Neural cell (in vitro differentiated cells): Measurements from ENCODE around the gene MEMO1. TPM values are rescaled to one million over a fixed set of nuclear protein-coding genes. Genes with fewer than 3 reads are reported as not detected.

Experiments
- H2AFZ ChIP-seq: fragments of 200-600, 300-800 bp; sonication (generic), shearing (Covaris generic); 2 replicates; pipeline ENCODE4 v1.6.0; 2014; ENCODE audit warnings: low read depth, mild to moderate bottlenecking, antibody characterized with exemption, low read length, moderate library complexity
- H3F3A ChIP-seq: fragments of 200-600 bp; shearing (Covaris generic); 2 replicates; pipeline ENCODE4 v1.6.1; 2016; ENCODE audit warnings: mild to moderate bottlenecking, moderate library complexity, mixed read lengths, antibody characterized with exemption, low read length; ENCODE audit not compliant: insufficient read depth, poor library complexity, severe bottlenecking
- H3K27ac ChIP-seq: fragments of 200-600, 300-800 bp; sonication (generic), shearing (Covaris generic); 2 replicates; pipeline ENCODE4 v1.5.1; 2014; ENCODE audit warnings: mild to moderate bottlenecking, low read length, moderate library complexity
- H3K27me3 ChIP-seq: fragments of 300-800, 200-600 bp; sonication (generic), shearing (Covaris generic); 2 replicates; pipeline ENCODE4 v1.6.0; 2014; ENCODE audit warnings: mild to moderate bottlenecking, low read depth, low read length, moderate library complexity; ENCODE audit not compliant: insufficient read depth
- H3K36me3 ChIP-seq: fragments of 300-800, 200-600 bp; sonication (generic), shearing (Covaris generic); 2 replicates; pipeline ENCODE4 v1.5.1; 2014; ENCODE audit warnings: mild to moderate bottlenecking, antibody characterized with exemption, low read length, moderate library complexity; ENCODE audit not compliant: insufficient read depth
- H3K4me2 ChIP-seq: fragments of 300-800, 200-600 bp; sonication (generic), shearing (Covaris generic); 2 replicates; pipeline ENCODE4 v1.6.0; 2014; ENCODE audit warnings: mild to moderate bottlenecking, low read length
- H3K4me3 ChIP-seq: fragments of 300-800, 200-600 bp; sonication (generic), shearing (Covaris generic); 2 replicates; pipeline ENCODE4 v1.5.1; 2014; ENCODE audit warnings: mild to moderate bottlenecking, low read length, moderate library complexity
- H3K79me2 ChIP-seq: fragments of 200-600 bp; shearing (Covaris generic); replicated peaks from 2 replicates; pipeline ENCODE4 v1.6.0; 2014; ENCODE audit warnings: mild to moderate bottlenecking, low read length, moderate library complexity; ENCODE audit not compliant: insufficient read depth
- H3K9ac ChIP-seq: fragments of 300-800, 200-600 bp; sonication (generic), shearing (Covaris generic); 2 replicates; pipeline ENCODE4 v1.6.1; 2016; ENCODE audit warnings: mild to moderate bottlenecking, low read length, mixed read lengths
- H3K9me2 ChIP-seq: fragments of 200-600 bp; shearing (Covaris generic); 2 replicates; pipeline ENCODE4 v1.6.1; 2016; ENCODE audit warnings: mild to moderate bottlenecking, low read length, mixed read lengths; ENCODE audit not compliant: insufficient read depth
- H3K9me3 ChIP-seq: fragments of 200-600, 300-800 bp; sonication (generic), shearing (Covaris generic); 2 replicates; pipeline ENCODE4 v1.6.1; 2016; ENCODE audit warnings: mild to moderate bottlenecking, mixed run types, low read length, moderate library complexity, mixed read lengths
- H4K20me1 ChIP-seq: fragments of 200-600 bp; shearing (Covaris generic); 2 replicates; pipeline ENCODE4 v1.6.1; 2016; ENCODE audit warnings: mild to moderate bottlenecking, mixed run types; ENCODE audit not compliant: insufficient read depth
- EP300 ChIP-seq: fragments of 450-650 bp; conservative IDR thresholded peaks from 2 replicates; pipeline ENCODE4 v1.6.1; 2014; ENCODE audit warnings: antibody characterized with exemption, mild to moderate bottlenecking, moderate library complexity; ENCODE audit not compliant: poor library complexity, severe bottlenecking
- EZH2 ChIP-seq: fragments of 200-600, 300-800 bp; shearing (Covaris generic), sonication (generic); IDR thresholded peaks from 2 replicates; pipeline ENCODE4 v1.6.1; 2014; ENCODE audit warnings: antibody characterized with exemption, low read length, borderline replicate concordance, mild to moderate bottlenecking; ENCODE audit not compliant: insufficient read depth, poor library complexity, severe bottlenecking
- MXI1 ChIP-seq: fragments of 450-650 bp; conservative IDR thresholded peaks from 2 replicates; pipeline ENCODE4 v1.6.1; 2014; ENCODE audit warnings: antibody characterized with exemption, mild to moderate bottlenecking; ENCODE audit not compliant: poor library complexity, severe bottlenecking
- POLR2AphosphoS5 ChIP-seq: IDR thresholded peaks from 2 replicates; pipeline ENCODE4 v1.6.1; 2012
- RAD21 ChIP-seq: fragments of 450-650 bp; conservative IDR thresholded peaks from 2 replicates; pipeline ENCODE4 v1.6.1; 2014; ENCODE audit warnings: antibody characterized with exemption, mild to moderate bottlenecking, moderate library complexity
- REST ChIP-seq: IDR thresholded peaks from 2 replicates; pipeline ENCODE4 v1.6.1; 2012; ENCODE audit warnings: borderline replicate concordance
- SMC3 ChIP-seq: fragments of 450-650 bp; conservative IDR thresholded peaks from 2 replicates; pipeline ENCODE4 v1.6.1; 2014; ENCODE audit warnings: antibody characterized with exemption, mild to moderate bottlenecking, moderate library complexity; ENCODE audit not compliant: poor library complexity
- TAF1 ChIP-seq: IDR thresholded peaks from 2 replicates; pipeline ENCODE4 v1.6.1; 2012; ENCODE audit warnings: low read depth
- polyA plus RNA-seq: library from polyadenylated mRNA; depleted of rRNA; stranded (reverse); fragments of >200 nt; gene quantifications from 2 replicates; pipeline ENCODE4 v1.2.3, GENCODE V29; 2014
- TF ChIP-seq, protein P1 (sequence below): fragments of 450-650 bp; IDR thresholded peaks from 2 replicates; pipeline ENCODE4 v1.5.1; 2014; ENCODE audit warnings: antibody characterized with exemption, mild to moderate bottlenecking, moderate library complexity; ENCODE audit not compliant: poor library complexity, severe bottlenecking

The MEMO1 gene
- polyA plus RNA-seq, 1 donor from 2014 or later = 124 TPM

- no peak overlapping the region for H3K27ac ChIP-seq
- no peak overlapping the region for H3K4me2 ChIP-seq
- H3K79me2 ChIP-seq = no peaks in the 10 kb centered on the region
- H3K9me3 ChIP-seq = no peaks in the 10 kb centered on the region
- H2AFZ ChIP-seq = no peak overlapping the region
- no peaks in the 10 kb centered on the region for H3F3A ChIP-seq
- no peaks in the 10 kb centered on the region for H3K9me2 ChIP-seq
- H3K36me3 ChIP-seq = no peaks in the 10 kb centered on the region
- no peak overlapping the region for H3K9ac ChIP-seq
- no peaks in the 10 kb centered on the region for H3K27me3 ChIP-seq
- TF ChIP-seq, protein P1, sequence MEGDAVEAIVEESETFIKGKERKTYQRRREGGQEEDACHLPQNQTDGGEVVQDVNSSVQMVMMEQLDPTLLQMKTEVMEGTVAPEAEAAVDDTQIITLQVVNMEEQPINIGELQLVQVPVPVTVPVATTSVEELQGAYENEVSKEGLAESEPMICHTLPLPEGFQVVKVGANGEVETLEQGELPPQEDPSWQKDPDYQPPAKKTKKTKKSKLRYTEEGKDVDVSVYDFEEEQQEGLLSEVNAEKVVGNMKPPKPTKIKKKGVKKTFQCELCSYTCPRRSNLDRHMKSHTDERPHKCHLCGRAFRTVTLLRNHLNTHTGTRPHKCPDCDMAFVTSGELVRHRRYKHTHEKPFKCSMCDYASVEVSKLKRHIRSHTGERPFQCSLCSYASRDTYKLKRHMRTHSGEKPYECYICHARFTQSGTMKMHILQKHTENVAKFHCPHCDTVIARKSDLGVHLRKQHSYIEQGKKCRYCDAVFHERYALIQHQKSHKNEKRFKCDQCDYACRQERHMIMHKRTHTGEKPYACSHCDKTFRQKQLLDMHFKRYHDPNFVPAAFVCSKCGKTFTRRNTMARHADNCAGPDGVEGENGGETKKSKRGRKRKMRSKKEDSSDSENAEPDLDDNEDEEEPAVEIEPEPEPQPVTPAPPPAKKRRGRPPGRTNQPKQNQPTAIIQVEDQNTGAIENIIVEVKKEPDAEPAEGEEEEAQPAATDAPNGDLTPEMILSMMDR = no peak
- TF ChIP-seq TAF1 = no peak
- no peak for TF ChIP-seq SMC3
- no peak for TF ChIP-seq POLR2AphosphoS5
- TF ChIP-seq EZH2 = no peak
- TF ChIP-seq EP300 = no peak
- TF ChIP-seq MXI1 = no peak
- TF ChIP-seq RAD21 = no peak
- TF ChIP-seq REST = no peak
- H4K20me1 ChIP-seq = no peaks in the 10 kb centered on the region
- no peak overlapping the region for H3K4me3 ChIP-seq
These were observed 88.0 kb downstream of the MEMO1 start for GRCh38 chr2:31922542-31923408.

GRCh38 chr2:31920962-31921361, 89.8 kb downstream of the MEMO1 start:
- Histone ChIP-seq H3K9me2 (no peaks in the 10 kb centered on the region), H3K4me2 (no peak overlapping the region), H3K27me3 (no peaks in the 10 kb centered on the region), H3K27ac (no peak overlapping the region), H3K79me2 (no peaks in the 10 kb centered on the region), H2AFZ (no peak overlapping the region), H3F3A (no peaks in the 10 kb centered on the region), H3K9ac (no peak overlapping the region), H3K36me3 (no peaks in the 10 kb centered on the region), H3K9me3 (no peaks in the 10 kb centered on the region), H4K20me1 (no peaks in the 10 kb centered on the region), H3K4me3 (no peak overlapping the region)
- TF ChIP-seq RAD21 = no peak
- TF ChIP-seq, protein P1 = no peak
- TF ChIP-seq MXI1 = no peak
- no peak for TF ChIP-seq EZH2
- no peak for TF ChIP-seq TAF1
- no peak for TF ChIP-seq POLR2AphosphoS5
- no peak for TF ChIP-seq REST
- TF ChIP-seq EP300 = no peak
- no peak for TF ChIP-seq SMC3
